A549 (cell line): Measurements from ENCODE around the gene RUNX1.

Experiments
- CHD2 ChIP-seq: fragments of 150-350 bp; IDR thresholded peaks from 2 replicates; pipeline ENCODE4 v1.6.1; 2014; ENCODE audit warnings: low read length; ENCODE audit not compliant: partially characterized antibody
- CTCF ChIP-seq: fragments of >200 bp; sonication (Bioruptor Twin); formaldehyde crosslinking; IDR thresholded peaks from 3 replicates; pipeline ENCODE4 v1.5.1; 2016
- HOXA7 ChIP-seq: fragments of 250-450 bp; sonication (Bioruptor Pico); IDR thresholded peaks from 2 replicates; pipeline ENCODE4 v1.5.0; 2020; ENCODE audit warnings: mild to moderate bottlenecking, moderate library complexity
- JUN ChIP-seq, 2 experiments: fragments of >200 bp; sonication (Bioruptor Twin); formaldehyde crosslinking; IDR thresholded peaks; 2 replicates in 1 of 2; 3 replicates in 1 of 2; pipeline ENCODE4 v1.6.1; 2016 to 2017
- JUNB ChIP-seq: fragments of >200 bp; sonication (Bioruptor Twin); formaldehyde crosslinking; IDR thresholded peaks from 2 replicates; pipeline ENCODE4 v1.6.1; 2016
- POLR2A ChIP-seq: IDR thresholded peaks from 2 replicates; pipeline ENCODE4 v1.6.1; 2012; ENCODE audit warnings: mild to moderate bottlenecking, low read length
- RFX5 ChIP-seq: fragments of 450-650 bp; IDR thresholded peaks from 2 replicates; pipeline ENCODE4 v1.7.1; 2014; ENCODE audit warnings: antibody characterized with exemption, mild to moderate bottlenecking, moderate library complexity
- RNF2 ChIP-seq: fragments of 200-600 bp; sonication (generic); IDR thresholded peaks from 2 replicates; pipeline ENCODE4 v1.6.1; 2016; ENCODE audit warnings: low read depth, mild to moderate bottlenecking, antibody characterized with exemption, moderate library complexity, borderline replicate concordance
- SMC3 ChIP-seq: fragments of >200 bp; sonication (Bioruptor Twin); formaldehyde crosslinking; IDR thresholded peaks from 3 replicates; pipeline ENCODE4 v1.6.1; 2018; ENCODE audit warnings: inconsistent platforms
- ZC3H11A ChIP-seq: fragments of 450-650 bp; IDR thresholded peaks from 2 replicates; pipeline ENCODE4 v1.6.1; 2014; ENCODE audit warnings: antibody characterized with exemption, mild to moderate bottlenecking

DNA sequence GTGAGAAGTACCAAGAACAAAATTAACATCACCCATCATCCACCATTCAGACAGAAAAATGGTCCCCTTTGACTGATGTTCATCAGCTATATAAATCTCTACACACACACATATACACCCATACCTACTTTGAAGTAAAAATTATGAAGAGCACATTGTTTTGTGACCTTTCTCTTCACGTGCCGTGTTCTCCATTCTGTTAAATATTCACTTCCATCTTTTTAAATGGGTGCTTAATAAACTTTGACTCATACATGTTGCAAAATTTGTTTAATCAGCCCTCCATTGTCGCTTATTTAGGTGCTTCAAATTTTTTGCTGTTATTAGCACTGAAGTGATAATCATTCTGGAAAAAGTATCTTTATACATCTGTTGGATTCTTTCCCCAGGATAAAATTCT, 300.2 kb downstream of the RUNX1 start:
- TF ChIP-seq JUN (IDR thresholded peaks at IDR 0.05) (no peak), RFX5 (no peak), CTCF (no peak), POLR2A (no peak), JUNB (no peak), RNF2 (no peak), ZC3H11A (no peak), HOXA7 (no peak), CHD2 (no peak), SMC3 (no peak)
